NB4 (cell line): Measurements from ENCODE around the gene NIM1K.

ENCODE experiments used
- CTCF ChIP-seq: IDR thresholded peaks from one replicate; pipeline ENCODE4 v1.5.1; 2012; ENCODE audit warnings: low read depth, low read length
- MAX ChIP-seq: IDR thresholded peaks from 2 replicates; pipeline ENCODE4 v1.6.1; 2011; ENCODE audit warnings: low read depth, low read length
- POLR2A ChIP-seq: IDR thresholded peaks from 2 replicates; pipeline ENCODE4 v1.6.1; 2011; ENCODE audit warnings: mild to moderate bottlenecking; ENCODE audit not compliant: insufficient read length; ENCODE audit errors: extremely low read depth

- TF ChIP-seq CTCF, result no peak
- TF ChIP-seq POLR2A, result no peak
- no peak for TF ChIP-seq MAX
These were observed 53.8 kb downstream of the NIM1K start for GRCh38 chr5:43245724-43246385.
